DMS 273 (cell line): ENCODE data around the gene DDI1.

ENCODE experiments used
- DNase-seq: peaks from one replicate; lab custom pipeline; 2025; ENCODE audit not compliant: unreplicated experiment; lab: John Stamatoyannopoulos, UW

DDI1 gene

DNA sequence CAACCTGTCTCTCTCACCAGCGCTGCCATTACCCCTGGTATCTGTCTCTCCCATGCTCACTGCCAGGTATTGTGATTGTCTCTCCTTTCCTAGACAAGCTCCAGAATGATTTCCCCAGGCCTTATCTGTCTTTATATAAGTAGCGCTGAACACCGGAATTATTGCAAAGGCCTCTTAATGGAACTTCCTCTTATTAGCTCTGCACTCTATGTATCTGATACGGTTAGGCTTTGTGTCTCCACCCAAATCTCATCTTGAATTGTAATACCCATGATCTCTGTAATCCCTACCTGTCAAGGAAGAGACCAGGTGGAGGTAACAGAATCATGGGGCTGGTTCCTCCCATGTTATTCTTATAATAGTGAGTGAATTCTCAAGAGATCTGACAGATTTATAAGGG, 39.3 kb downstream of the DDI1 start:
- DNase-seq: no peak

DNA sequence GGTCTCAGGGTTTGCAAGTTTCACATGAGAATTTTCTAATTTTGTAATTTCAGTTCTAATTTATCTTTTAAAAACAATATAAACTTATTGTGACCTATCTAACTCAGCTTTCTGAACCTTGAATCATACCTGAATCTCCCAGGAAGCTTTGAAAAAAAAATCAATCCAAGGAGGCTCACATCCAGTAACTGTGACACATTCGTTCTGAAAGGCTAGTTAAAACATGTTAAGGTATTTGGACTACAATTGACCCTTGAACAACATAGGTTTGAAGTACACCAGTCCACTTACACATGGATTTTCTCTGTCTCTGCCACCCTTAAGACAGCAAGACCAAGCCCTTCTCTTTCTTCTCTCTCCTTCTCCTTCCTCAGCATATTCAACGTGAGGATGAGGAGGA, 40.0 kb downstream of the DDI1 start:
- no peak for DNase-seq

DNA sequence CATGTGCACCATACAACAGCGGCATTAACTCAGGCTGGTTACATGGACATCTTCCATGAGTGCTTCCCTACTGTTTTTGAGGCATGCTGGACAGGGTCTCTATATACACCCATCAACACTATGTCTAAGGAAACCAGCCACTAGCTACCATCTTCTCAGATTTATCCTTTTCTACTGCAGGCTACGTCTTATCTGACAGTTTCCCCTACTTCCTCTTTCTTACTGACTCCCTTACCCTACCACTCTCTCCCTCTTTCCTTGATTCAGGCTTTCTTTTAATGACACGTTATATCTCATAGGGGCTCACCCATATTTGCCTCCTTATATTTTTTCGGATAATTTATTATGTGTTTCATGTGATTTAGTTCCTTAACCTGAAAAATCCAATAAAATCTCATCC, 41.8 kb downstream of the DDI1 start:
- DNase-seq: no peak

DNA sequence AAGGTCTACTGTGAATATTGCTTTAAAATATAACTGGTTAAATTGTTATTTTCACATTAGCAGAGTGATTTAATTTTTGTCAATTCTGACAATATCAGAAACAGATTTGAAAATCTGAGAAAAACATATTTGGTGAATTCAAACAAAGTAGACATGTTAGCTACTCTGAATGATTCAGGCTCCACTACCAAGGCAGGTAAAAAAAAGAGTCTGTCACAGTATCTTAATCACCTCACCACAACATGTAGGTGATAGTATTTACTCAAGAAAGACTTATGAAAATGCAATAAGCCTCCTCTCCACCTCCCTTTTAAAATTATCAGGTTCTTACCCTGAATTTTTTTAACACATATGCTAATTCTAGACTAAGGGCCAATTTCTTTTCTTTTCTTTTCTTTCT, 42.6 kb downstream of the DDI1 start:
- no peak for DNase-seq

DNA sequence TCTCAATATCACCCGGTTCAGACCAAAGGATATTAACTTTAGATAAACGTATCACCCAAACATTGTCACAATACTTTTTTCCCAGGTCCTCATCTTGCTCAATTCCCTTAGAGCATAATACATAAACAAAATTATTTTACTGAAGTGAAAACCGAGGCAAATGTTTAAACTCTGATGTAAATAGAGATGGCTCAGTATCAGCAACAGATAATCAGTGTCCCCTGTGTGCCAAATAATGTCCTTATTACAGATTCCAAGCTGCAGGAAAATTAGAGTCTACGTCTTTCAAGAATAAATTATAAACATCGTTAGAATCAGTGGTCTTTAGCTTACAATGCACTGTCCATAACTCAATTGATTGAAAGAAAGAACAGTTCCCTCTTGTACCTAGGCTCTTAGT, 50.2 kb downstream of the DDI1 start:
- DNase-seq: no peak
